HL-60 (cell line): Measurements from ENCODE around the gene GPR108.
A peak's percentile ranks its signal among the peaks of the same experiment; 100 is the strongest.
"Not testable (repeated sequence)": the region's sequence is repeated elsewhere in the genome, so short reads cannot be mapped to it uniquely, and the experiment has no call there.

Experiments
- DNase-seq, 2 experiments: peaks; one replicate each; pipeline ENCODE4 v3.0.0-alpha.2; 2010 to 2020; ENCODE audit warnings: low read depth in 1 of 2, low spot score in 1 of 2
- H3K27ac ChIP-seq: fragments of 250-450 bp; sonication (Bioruptor Pico); replicated peaks from 2 replicates; pipeline ENCODE4 v1.5.1; 2020; ENCODE audit warnings: mild to moderate bottlenecking, moderate library complexity
- H3K27me3 ChIP-seq: fragments of 250-450 bp; sonication (Bioruptor Pico); 2 replicates; pipeline ENCODE4 v1.5.1; 2021; ENCODE audit warnings: mild to moderate bottlenecking, moderate library complexity; ENCODE audit not compliant: insufficient read depth, poor library complexity, severe bottlenecking
- H3K4me3 ChIP-seq: replicated peaks from 2 replicates; pipeline ENCODE4 v1.5.1; 2011; ENCODE audit warnings: mild to moderate bottlenecking, control low read depth, low read length; ENCODE audit not compliant: insufficient read depth
- GABPA ChIP-seq: IDR thresholded peaks from 2 replicates; pipeline ENCODE4 v1.6.1; 2012; ENCODE audit warnings: low read depth
- POLR2AphosphoS5 ChIP-seq: IDR thresholded peaks from 2 replicates; pipeline ENCODE4 v1.6.1; 2012; ENCODE audit warnings: low read depth
- SPI1 ChIP-seq: IDR thresholded peaks from 2 replicates; pipeline ENCODE4 v1.6.1; 2012; ENCODE audit warnings: low read depth, mild to moderate bottlenecking, borderline replicate concordance
- TF ChIP-seq, protein P1 (sequence below): IDR thresholded peaks from one replicate; pipeline ENCODE4 v1.5.1; 2011; ENCODE audit warnings: low read length, control low read depth, inconsistent platforms; ENCODE audit not compliant: insufficient read depth
- TF ChIP-seq, protein P2 (sequence below): IDR thresholded peaks from 2 replicates; pipeline ENCODE4 v1.6.1; 2012; ENCODE audit warnings: low read depth; ENCODE audit not compliant: insufficient replicate concordance

GPR108 gene

DNA sequence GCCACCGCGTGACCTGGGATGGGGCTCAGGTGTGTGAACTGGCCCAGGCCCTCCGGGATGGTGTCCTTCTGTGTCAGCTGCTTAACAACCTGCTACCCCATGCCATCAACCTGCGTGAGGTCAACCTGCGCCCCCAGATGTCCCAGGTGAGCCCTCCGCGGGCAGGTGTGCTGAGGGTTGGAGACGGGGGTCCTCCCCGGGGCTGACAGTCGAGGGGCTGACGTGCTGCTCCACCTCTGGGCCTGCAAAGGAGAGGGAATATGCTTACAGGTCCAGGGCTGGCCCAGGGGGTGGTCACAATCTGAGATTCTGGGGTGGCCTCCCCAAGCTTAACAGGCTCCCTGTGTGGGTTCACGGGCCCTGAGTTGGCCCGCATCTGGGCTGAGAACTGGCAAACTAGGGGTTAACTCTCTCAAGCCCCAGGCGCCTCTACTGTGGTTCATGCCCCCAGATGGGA, 35.5 kb upstream of the GPR108 start:
- no peak for TF ChIP-seq GABPA
- TF ChIP-seq, protein P1, sequence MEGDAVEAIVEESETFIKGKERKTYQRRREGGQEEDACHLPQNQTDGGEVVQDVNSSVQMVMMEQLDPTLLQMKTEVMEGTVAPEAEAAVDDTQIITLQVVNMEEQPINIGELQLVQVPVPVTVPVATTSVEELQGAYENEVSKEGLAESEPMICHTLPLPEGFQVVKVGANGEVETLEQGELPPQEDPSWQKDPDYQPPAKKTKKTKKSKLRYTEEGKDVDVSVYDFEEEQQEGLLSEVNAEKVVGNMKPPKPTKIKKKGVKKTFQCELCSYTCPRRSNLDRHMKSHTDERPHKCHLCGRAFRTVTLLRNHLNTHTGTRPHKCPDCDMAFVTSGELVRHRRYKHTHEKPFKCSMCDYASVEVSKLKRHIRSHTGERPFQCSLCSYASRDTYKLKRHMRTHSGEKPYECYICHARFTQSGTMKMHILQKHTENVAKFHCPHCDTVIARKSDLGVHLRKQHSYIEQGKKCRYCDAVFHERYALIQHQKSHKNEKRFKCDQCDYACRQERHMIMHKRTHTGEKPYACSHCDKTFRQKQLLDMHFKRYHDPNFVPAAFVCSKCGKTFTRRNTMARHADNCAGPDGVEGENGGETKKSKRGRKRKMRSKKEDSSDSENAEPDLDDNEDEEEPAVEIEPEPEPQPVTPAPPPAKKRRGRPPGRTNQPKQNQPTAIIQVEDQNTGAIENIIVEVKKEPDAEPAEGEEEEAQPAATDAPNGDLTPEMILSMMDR: no peak
- TF ChIP-seq, protein P2, sequence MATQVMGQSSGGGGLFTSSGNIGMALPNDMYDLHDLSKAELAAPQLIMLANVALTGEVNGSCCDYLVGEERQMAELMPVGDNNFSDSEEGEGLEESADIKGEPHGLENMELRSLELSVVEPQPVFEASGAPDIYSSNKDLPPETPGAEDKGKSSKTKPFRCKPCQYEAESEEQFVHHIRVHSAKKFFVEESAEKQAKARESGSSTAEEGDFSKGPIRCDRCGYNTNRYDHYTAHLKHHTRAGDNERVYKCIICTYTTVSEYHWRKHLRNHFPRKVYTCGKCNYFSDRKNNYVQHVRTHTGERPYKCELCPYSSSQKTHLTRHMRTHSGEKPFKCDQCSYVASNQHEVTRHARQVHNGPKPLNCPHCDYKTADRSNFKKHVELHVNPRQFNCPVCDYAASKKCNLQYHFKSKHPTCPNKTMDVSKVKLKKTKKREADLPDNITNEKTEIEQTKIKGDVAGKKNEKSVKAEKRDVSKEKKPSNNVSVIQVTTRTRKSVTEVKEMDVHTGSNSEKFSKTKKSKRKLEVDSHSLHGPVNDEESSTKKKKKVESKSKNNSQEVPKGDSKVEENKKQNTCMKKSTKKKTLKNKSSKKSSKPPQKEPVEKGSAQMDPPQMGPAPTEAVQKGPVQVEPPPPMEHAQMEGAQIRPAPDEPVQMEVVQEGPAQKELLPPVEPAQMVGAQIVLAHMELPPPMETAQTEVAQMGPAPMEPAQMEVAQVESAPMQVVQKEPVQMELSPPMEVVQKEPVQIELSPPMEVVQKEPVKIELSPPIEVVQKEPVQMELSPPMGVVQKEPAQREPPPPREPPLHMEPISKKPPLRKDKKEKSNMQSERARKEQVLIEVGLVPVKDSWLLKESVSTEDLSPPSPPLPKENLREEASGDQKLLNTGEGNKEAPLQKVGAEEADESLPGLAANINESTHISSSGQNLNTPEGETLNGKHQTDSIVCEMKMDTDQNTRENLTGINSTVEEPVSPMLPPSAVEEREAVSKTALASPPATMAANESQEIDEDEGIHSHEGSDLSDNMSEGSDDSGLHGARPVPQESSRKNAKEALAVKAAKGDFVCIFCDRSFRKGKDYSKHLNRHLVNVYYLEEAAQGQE: no peak
- no peak; the same call in 1 of the 2 replicates for TF ChIP-seq POLR2AphosphoS5
- no peak for TF ChIP-seq SPI1
- H3K27me3 ChIP-seq: no peaks in the 10 kb centered on the region
- no peak for DNase-seq
- peak overlapping the region; percentile 96 for H3K27ac ChIP-seq
- peak overlapping the region; percentile 87 for H3K4me3 ChIP-seq

DNA sequence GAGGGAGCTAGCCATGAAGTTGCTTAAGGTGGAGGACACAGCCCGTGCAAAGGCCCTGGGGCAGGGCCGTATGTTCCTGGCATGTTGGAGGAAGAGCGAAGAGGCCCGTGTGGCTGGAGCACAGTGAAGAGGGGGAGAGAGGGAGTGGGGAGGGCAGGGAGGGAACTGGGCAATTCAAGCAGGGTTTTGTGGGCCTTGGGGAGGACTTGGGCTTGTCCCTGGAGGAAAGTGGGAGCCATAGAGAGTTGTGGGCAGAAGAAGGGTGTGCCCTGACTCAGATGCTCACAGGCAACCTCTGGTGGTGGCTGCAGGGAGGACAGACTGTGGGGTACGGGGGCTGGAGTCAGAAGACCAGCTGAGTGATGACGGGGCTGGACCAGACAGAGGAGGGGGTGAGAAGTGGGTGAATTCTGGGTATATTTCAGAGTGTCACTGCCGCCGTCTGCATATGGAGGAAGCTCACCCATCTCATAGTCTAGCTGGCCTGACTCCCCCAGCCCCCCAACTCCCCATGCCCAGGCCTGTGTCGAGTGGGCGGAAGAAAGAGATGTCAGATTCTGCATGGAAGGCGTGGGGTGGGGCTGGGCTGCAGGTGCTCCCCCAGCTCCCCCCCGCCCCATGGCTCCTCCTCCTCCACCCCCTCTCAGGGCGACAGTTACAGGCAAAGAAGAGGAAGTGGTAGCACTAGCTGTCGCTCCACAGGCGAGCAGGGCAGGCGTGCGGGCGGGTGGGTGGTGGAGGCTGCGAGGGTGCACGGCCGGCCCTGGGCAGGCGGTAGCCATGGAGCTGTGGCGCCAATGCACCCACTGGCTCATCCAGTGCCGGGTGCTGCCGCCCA, 34.9 kb upstream of the GPR108 start, which contains the start of gene VAV1:
TSS of gene VAV1 (plus strand) at position 681 of the 838 bp plus-strand sequence. CDS start at position 781, 100 bp downstream.
- H3K27me3 ChIP-seq: no peaks in the 10 kb centered on the region
- H3K4me3 ChIP-seq: peak within 1 kb of the TSS; percentile 87
- TF ChIP-seq POLR2AphosphoS5: peak; percentile 84
- TF ChIP-seq SPI1: peak; percentile 97
- no peak for TF ChIP-seq GABPA
- TF ChIP-seq, protein P1: peak; percentile 48
- TF ChIP-seq, protein P2: no peak
- peak; percentile 91 to 96 for DNase-seq
- peak within 1 kb of the TSS; percentile 96 for H3K27ac ChIP-seq

DNA sequence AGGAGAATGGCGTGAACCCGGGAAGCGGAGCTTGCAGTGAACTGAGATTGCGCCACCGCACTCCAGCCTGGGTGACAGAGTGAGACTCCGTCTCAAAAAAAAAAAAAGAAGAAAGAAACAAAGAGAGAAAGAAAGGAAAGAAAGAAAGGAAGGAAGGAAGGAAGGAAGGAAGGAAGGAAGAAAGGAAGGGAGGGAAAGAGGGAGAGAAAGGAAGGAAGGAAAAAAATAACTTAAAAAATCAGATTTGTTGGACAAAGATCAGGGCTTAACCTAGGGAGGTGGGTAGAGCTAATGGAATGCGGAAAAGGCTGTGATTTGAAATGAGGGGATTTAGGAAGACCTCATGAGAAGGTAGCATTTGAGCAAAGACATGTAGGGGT, 34.3 kb upstream of the GPR108 start:
- not testable (repeated sequence) for H3K27me3 ChIP-seq, H3K4me3 ChIP-seq, DNase-seq
- H3K27ac ChIP-seq: peak overlapping the region; percentile 96

DNA sequence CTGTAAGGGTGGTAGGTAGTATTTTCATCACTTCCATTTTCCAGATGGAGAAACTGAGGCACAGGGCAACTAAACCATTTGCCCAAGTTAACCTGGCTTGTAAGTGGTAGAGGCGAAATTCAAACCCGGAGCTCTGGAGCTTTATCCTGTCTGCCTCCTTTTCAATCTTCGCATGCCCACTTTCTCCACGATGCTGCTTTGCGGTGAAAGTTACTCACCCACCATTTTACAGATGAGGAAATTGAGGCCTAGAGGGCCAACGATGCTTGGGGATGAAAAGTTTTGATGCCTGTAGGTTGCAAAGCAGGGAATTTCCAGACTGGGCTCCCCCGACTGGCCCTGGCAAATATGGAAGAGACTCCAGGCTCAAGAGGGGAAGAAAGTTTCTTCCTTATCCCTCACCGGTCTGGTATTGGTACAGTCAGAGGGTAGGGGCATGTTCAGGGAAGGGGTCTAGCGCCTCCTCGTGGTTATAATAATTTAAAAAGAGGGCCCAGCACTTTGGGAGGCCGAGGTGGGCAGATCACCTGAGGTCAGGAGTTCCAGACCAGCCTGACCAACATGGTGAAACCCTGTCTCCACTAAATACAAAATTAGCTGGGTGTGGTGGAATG, 31.7 kb upstream of the GPR108 start:
- DNase-seq: peak in 1 of 2 experiments; percentile 18
- no peak overlapping the region for H3K4me3 ChIP-seq
- H3K27ac ChIP-seq: no peak overlapping the region
- no peaks in the 10 kb centered on the region for H3K27me3 ChIP-seq
- TF ChIP-seq, protein P1: no peak
- no peak for TF ChIP-seq POLR2AphosphoS5
